AG10803 (cell line): Measurements from ENCODE around the gene S100G.

Experiments used
- DNase-seq: peaks from one replicate; pipeline ENCODE4 v3.0.0; 2010; ENCODE audit warnings: low read depth
- H3K4me3 ChIP-seq: 2 replicates; pipeline ENCODE4 v1.5.1; 2011; ENCODE audit warnings: mild to moderate bottlenecking, low read length, control low read depth
- CTCF ChIP-seq: conservative IDR thresholded peaks from 2 replicates; pipeline ENCODE4 v1.5.1; 2011; ENCODE audit warnings: mild to moderate bottlenecking, low read length, control low read depth, inconsistent platforms

The S100G gene

GRCh38 chrX:16646366-16647138, 3.4 kb upstream of the S100G start:
- TF ChIP-seq CTCF, result no peak
- DNase-seq, result no peak
- H3K4me3 ChIP-seq, result no peak overlapping the region

- TF ChIP-seq CTCF, result no peak
- DNase-seq, result no peak
- no peak overlapping the region for H3K4me3 ChIP-seq
These were observed 1.6 kb downstream of the S100G start for GRCh38 chrX:16651391-16652024.

- DNase-seq, result no peak
- TF ChIP-seq CTCF, result no peak
These were observed 3.5 kb downstream of the S100G start for GRCh38 chrX:16653424-16653823.

GRCh38 chrX:16654093-16654492, 4.1 kb downstream of the S100G start:
- peak; percentile 24 for DNase-seq
- no peak overlapping the region for H3K4me3 ChIP-seq
- no peak for TF ChIP-seq CTCF

More at GRCh38 chrX:16653424-16653823, 3.5 kb downstream of the S100G start:
- H3K4me3 ChIP-seq, result no peak overlapping the region

- peak; percentile 72 for DNase-seq
- H3K4me3 ChIP-seq, result no peak overlapping the region
- no peak for TF ChIP-seq CTCF
These were observed 8.3 kb downstream of the S100G start for GRCh38 chrX:16658284-16658683.

- TF ChIP-seq CTCF, result no peak
- H3K4me3 ChIP-seq, result no peak overlapping the region
- peak; percentile 31 for DNase-seq
These were observed 9.4 kb downstream of the S100G start for GRCh38 chrX:16659321-16659720.

GRCh38 chrX:16661495-16661894, 11.5 kb downstream of the S100G start:
- no peak overlapping the region for H3K4me3 ChIP-seq
- no peak for TF ChIP-seq CTCF
- no peak for DNase-seq
